ENCODE results near the gene COMMD4.
"Not testable (repeated sequence)": the region's sequence is repeated elsewhere in the genome, so short reads cannot be mapped to it uniquely, and the experiment has no call there.

COMMD4 gene

DNA sequence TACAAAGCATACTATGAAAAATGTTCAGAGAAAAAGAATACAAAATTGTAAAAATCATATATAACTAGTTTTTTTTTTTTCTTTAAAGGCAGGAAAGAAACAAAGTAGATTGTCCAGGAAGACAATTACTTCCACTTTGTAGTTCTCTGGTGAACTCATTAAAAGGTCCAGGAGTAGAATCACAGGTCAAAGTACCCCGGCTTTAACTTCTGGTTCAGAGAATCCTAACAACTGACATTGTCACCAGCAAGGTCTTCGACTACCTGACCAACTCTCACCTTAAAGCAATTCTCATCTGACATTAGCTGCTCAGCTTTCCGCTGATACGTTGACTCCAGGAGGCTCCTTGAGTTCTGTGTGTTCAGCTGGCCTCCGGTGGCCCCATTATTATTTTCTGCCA is 48.1 kb downstream of the COMMD4 start:
- H3K36me3 Mint-ChIP-seq (ENCODE audit: insufficient read depth), result peaks cover 90% of the 10 kb centered on the region
- H3K4me3 Mint-ChIP-seq; H3K27ac Mint-ChIP-seq; DNase-seq; H3K9me3 Mint-ChIP-seq; ATAC-seq (replicated peaks); H3K27me3 Mint-ChIP-seq; H3K4me1 Mint-ChIP-seq (ENCODE audit: low read depth in 2 of 2): not testable (repeated sequence)

Data from effector memory CD8-positive, alpha-beta T cell (primary cell).